Measurements from ENCODE around the gene LMAN2L. TPM values are rescaled to one million over a fixed set of nuclear protein-coding genes. Genes with fewer than 3 reads are reported as not detected.
"Not testable (repeated sequence)": the region's sequence is repeated elsewhere in the genome, so short reads cannot be mapped to it uniquely, and the experiment has no call there.

The LMAN2L gene
- total RNA-seq, 1 experiment from 2014 or later, result 70.7 TPM

DNA sequence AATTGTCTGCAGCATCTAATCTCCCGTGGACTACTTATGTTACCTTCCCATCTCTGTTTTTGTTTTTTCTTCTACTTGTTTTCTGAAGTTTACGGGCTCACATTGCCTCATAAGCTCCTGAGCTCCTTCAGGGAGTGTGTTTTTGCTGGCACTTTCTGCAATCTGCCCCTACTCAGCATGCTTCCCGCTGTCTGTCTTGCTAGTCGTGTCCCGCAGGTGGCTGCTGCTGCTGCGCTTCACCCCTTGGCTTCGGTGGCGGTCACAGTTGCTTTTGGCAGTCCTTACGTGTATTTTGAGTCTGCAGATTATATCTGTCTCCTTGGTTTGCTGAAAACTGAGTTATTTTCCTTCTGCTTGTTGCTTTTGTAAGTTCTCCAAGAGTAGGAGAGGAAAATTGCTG lies 60.0 kb downstream of the LMAN2L start:
- no peak for DNase-seq (ENCODE audit: low read depth)
- in situ Hi-C loops (cut with HindIII; ENCODE audit: low pct_unique_long_range_greater_than_20kb, low sequenced_read_pairs), result no loop called here

DNA sequence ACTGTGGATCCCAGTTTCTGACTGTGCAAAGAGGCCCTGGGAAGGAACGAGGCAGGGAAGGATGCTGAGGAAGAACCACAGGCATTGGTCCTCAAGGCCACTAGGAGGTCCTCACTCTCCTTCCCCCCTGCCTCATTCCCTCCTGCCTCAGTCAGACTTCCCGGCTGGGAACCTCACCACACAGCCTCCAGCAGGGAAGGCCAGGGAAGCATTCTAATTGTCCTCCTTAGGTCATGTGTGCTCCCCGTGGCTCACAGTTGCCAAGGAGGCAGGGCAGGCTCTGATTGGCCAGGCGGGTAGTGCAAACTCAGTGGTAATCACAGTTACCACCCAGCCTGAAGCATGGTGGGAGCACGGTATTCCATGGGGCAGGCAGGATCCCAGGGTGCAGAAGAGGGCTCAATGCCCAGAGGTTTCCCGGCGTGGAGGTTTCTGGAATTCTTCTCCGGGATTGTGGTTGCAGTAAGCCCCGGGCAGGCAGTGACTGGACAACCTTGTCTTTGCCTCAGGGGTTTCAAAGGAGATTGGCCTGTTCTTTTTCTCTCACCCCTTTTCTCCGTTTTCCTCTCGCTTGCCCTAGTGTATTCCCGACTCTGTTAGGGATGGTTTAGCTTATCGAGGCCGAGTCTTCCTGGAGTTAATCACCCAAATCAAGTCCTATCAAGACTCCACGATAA lies 70.2 kb downstream of the LMAN2L start:
- in situ Hi-C loops (cut with HindIII; ENCODE audit: low pct_unique_long_range_greater_than_20kb, low sequenced_read_pairs), result no loop called here
- DNase-seq (ENCODE audit: low read depth), result no peak

DNA sequence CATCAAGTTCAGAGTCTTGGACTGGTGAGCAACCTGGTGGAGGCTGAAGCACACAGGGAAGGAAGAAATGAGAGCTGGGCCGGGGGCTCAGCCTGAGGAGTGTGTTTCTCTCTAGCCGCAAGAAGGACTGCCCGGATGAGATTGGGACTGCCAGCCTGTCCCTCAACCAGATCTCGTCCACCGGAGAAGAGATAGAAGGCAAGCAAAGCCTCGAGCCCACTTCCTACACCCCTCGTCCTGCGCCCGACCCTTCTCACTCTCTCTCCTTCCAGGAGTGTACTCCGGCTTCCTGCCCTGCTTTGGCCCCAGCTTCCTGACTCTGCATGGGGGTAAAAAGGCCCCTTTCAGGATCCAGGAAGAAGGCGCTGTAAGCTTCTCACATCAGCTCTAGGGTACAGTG lies 71.1 kb downstream of the LMAN2L start:
- DNase-seq (ENCODE audit: low read depth), result no peak
- in situ Hi-C loops (cut with HindIII; ENCODE audit: low pct_unique_long_range_greater_than_20kb, low sequenced_read_pairs), result no loop called here

DNA sequence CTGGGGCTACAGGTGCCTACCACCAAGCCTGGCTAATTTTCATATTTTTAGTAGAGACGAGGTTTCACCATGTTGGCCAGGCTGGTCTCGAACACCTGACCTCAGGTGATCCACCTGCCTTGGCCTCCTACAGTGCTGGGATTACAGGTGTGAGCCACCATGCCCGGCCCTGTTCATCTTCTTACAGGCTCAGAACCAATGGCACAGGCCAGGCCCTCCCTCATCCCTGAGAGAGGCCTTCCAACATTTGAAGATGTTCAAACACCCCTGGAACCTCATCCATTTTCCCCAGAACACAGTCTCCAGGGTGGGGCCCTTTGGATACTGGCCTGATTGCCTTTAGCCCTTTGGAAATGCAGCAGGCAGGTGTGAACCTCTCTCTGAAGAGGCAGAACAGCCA lies 74.1 kb downstream of the LMAN2L start:
- in situ Hi-C loops (cut with HindIII; ENCODE audit: low pct_unique_long_range_greater_than_20kb, low sequenced_read_pairs); DNase-seq (ENCODE audit: low read depth): not testable (repeated sequence)

DNA sequence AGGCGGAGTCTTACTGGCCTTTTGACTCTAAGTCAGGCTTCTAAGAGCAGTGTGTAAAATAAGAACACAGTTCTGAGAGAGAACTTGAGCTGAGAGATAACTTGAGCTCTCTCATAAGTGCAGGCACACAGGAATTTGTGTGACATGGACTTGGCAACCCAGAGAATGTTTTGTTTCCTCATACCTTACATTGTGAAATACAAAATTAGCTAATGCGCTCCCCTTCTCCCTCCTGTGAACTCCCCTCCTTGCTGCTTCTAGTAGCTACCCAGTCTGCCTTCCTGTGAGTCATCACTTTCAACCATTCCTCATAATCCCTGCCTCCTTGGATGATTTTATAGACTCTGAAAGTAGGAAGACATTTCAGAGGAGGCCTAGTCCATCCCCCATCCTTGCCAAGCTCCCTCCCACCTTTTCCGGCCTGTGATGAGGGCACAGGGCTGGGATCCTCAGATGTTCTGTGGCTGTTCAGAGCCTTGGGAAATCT lies 74.7 kb downstream of the LMAN2L start:
- in situ Hi-C loops (cut with HindIII; ENCODE audit: low pct_unique_long_range_greater_than_20kb, low sequenced_read_pairs), result no loop called here
- peak; percentile 97 for DNase-seq (ENCODE audit: low read depth)

DNA sequence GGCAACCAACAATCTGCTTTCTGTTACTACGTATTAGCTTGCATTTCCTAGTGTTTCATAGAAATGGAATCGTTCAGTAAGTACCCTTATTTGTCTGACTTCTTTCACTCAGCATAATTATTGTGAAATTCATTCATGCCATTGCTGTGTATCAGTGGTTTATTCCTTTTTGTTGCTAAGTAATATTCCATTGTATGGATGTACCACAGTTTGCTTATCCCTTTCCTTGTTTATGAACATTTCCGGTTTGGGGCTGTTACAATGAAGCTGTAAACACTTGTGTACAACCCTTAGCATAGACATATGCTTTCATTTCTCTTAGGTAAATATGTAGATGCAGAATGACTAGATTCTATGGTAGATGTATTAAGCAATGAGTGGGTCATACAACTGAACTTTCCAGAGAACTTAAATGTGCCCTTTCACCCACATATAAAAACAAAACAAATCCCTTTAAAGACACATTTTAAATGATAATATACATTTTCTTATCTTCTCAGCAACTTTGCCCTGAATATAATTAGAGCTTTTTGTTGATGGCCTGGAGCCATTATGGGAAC lies 75.4 kb downstream of the LMAN2L start:
- no peak for DNase-seq (ENCODE audit: low read depth)
- in situ Hi-C loops (cut with HindIII; ENCODE audit: low pct_unique_long_range_greater_than_20kb, low sequenced_read_pairs), result no loop called here

DNA sequence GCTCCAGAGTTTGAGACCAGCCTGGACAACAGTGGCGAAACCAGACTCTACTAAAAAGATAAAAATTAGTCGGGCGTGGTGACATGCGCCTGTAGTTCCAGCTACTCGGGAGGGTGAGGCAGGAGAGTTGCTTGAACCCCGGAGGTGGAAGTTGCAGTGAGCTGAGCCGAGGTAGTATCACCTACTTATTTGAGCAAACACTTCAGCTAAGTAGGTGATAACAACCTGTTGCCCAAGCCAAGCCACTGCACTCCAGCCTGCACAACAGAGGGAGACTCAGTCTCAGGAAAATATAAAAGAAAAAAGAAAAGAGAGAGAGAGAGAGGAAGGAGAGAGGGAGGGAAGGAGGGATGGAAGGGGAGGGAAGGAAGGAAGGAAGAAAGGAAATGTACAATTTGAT lies 76.0 kb downstream of the LMAN2L start:
- in situ Hi-C loops (cut with HindIII; ENCODE audit: low pct_unique_long_range_greater_than_20kb, low sequenced_read_pairs), result no loop called here
- DNase-seq (ENCODE audit: low read depth), result no peak

DNA sequence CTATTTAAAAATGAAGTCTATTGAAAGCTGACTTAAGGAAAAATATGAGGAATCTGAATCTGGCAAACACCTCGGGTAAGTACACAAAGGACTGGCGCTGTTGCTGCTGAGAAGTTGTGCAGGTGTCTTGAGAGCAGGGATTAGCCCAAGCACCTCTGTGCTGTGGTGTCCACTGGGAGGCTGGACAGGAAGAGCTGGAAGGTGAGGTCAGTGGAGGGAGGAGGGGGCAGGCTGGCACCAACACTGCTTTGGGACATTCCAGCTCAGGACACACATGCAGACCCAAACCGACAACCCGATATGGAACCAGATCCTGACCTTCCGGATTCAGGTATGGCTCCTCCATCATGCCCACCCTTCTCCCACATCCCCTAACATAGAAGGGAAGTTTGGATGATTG lies 76.7 kb downstream of the LMAN2L start:
- in situ Hi-C loops (cut with HindIII; ENCODE audit: low pct_unique_long_range_greater_than_20kb, low sequenced_read_pairs), result no loop called here
- no peak for DNase-seq (ENCODE audit: low read depth)

DNA sequence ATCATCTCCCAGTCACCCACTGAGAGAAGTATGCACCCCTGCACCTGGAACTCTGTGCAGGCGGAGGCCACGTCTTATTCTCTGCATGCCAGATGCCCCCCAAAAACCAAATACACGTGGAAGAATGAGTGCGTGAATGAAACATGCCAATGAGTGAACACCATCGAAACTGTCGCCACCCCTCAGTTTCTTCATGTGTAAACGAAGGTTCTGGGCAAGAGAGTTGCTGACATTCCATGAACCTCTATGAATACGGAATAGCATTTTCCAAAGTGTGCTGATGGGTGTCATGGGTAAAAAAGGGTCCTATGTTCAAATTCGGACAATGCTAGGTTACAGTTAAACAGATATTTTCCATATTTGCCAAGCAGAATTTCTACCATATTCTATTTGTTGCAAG lies 77.5 kb downstream of the LMAN2L start:
- DNase-seq (ENCODE audit: low read depth), result no peak
- in situ Hi-C loops (cut with HindIII; ENCODE audit: low pct_unique_long_range_greater_than_20kb, low sequenced_read_pairs), result no loop called here

DNA sequence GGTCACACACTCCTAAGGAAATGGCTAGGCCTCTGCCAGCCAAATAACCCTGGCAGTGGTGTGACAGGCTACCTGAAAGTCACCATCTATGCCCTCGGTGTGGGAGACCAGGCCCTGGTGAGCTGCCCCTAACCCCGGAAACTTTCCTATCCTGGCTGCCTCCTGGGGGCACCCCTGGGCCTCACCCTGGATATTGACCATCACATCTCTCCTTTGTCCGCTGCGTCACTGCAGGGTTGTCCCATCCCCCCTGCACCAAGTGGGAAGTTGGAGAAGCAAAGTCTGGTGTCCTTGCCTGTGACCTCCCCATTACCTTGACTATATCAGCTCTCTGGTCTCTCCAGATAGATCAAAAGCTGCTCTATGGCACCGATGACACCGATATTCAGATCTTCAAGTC lies 78.5 kb downstream of the LMAN2L start:
- no peak for DNase-seq (ENCODE audit: low read depth)
- in situ Hi-C loops (cut with HindIII; ENCODE audit: low pct_unique_long_range_greater_than_20kb, low sequenced_read_pairs), result no loop called here

DNA sequence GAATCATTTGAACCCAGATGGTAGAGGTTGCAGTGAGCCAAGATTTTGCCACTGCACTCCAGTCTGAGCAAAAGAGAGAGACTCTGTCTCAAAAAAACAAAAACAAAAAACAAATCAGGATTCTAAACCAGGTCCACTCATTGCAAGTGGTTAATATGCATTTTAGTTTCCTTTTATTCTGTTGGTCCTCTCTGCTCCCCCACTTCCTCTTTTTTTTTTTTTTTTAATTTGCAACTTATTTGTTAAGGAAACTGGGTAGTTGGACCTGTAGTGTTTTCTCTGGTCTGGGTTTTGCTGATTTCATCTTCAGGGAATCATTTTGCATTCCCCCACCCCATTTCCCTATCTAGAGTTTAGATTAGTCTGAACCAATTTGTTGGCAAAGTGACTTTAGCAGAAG lies 83.3 kb downstream of the LMAN2L start:
- in situ Hi-C loops (cut with HindIII; ENCODE audit: low pct_unique_long_range_greater_than_20kb, low sequenced_read_pairs), result no loop called here
- DNase-seq (ENCODE audit: low read depth), result no peak

Other genes starting within 250 kb of the LMAN2L start
- 11.4 and 29.6 TPM in 2 replicates for gene NEURL3, start 234.7 kb downstream of the LMAN2L start, total RNA-seq (2014; rRNA removed; shearing (Covaris generic); ENCODE audit: low replicate concordance)
- 11.6 and 12.3 TPM in 2 replicates for gene ARID5A, start 203.3 kb downstream of the LMAN2L start, total RNA-seq (2014; rRNA removed; shearing (Covaris generic); ENCODE audit: low replicate concordance)
- 51.5 and 56.1 TPM in 2 replicates for gene KANSL3, start 101.8 kb downstream of the LMAN2L start, total RNA-seq (2014; rRNA removed; shearing (Covaris generic); ENCODE audit: low replicate concordance)
- gene FER1L5, start 97.3 kb downstream of the LMAN2L start, total RNA-seq (2014; rRNA removed; shearing (Covaris generic); ENCODE audit: low replicate concordance), result not detected in 2 replicates
- gene CNNM4, start 20.8 kb upstream of the LMAN2L start, total RNA-seq (2014; rRNA removed; shearing (Covaris generic); ENCODE audit: low replicate concordance), result 23.5 and 24.3 TPM in 2 replicates
- 28.7 and 41.7 TPM in 2 replicates for gene CNNM3, start 76.2 kb upstream of the LMAN2L start, total RNA-seq (2014; rRNA removed; shearing (Covaris generic); ENCODE audit: low replicate concordance)
- 1.3 and 9.4 TPM in 2 replicates for gene ANKRD23, start 104.0 kb upstream of the LMAN2L start, total RNA-seq (2014; rRNA removed; shearing (Covaris generic); ENCODE audit: low replicate concordance)
- 33.2 and 53.3 TPM in 2 replicates for gene ANKRD39, start 118.0 kb upstream of the LMAN2L start, total RNA-seq (2014; rRNA removed; shearing (Covaris generic); ENCODE audit: low replicate concordance)
- 30.7 and 40.4 TPM in 2 replicates for gene SEMA4C, start 130.0 kb upstream of the LMAN2L start, total RNA-seq (2014; rRNA removed; shearing (Covaris generic); ENCODE audit: low replicate concordance)
- not detected in 2 replicates for gene FAM178B, start 246.5 kb upstream of the LMAN2L start, total RNA-seq (2014; rRNA removed; shearing (Covaris generic); ENCODE audit: low replicate concordance)